Measurements from ENCODE around the gene ZEB2.

ZEB2 gene

DNA sequence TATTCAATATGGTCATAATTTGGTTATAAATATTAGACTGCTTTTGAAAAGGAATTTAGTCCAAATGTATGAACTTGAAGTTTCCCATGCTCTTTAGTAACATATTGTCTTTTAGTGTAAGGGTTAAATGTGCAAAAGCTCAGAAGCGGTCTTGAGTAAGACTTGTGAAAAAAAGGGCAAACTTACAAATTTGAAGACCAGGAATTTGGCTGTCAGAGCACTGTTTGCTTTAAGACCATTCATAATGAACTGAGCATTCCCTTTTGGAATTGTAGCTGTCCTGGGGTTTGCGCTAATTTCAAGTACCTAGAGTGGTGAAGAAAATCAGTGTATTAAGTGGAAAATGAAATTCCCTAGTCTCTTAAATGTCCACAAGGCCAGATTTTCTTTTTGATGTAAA, 6.9 kb upstream of the ZEB2 start:
- DNase-seq, result no peak

DNA sequence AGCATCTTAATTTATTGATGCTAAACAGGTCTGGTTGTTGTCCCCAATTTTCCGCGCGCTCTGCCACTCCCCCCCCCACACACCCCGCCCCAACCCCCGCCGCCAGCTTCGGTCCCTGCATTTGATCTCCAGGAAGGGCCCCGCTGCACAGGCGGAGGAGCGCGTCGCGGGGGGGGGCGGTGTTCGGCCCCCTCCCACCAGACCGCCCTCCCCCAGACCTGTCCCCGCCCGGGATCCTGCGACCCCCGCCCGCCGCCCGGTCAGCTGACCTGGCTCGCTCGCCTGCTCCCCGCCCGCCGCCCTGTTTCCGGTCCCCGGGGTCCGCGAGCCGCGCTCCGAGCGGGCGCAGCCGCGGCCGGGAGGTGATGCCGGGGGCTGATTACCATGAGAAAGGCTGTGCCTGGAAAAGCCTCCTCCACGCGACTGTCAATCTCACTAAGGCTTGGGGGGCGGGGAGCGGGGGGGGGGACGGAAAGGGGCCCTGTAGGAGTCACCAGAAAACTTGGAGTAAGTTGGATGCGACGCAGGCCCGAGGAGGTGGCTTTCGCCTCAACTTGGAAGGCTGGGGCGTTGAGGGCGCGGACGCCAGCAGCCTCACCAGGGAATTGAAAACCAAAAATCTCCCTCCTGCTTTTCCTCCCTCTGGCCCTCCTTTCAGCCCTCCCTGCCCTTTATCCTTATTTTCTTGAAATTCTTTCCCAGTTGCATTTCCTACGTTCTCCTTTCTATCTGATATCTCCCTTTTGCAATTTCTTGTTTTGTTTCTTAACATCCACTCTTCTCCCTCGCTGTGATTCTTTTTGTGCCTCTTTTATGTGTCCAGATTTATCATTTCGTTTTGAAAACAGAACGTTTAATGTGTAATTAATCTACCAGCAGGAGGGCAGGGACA, 4.4 kb upstream of the ZEB2 start:
- DNase-seq, result no peak

- no peak for DNase-seq
Measured at GRCh38 chr2:144523596-144524117, 3.7 kb upstream of the ZEB2 start.

DNA sequence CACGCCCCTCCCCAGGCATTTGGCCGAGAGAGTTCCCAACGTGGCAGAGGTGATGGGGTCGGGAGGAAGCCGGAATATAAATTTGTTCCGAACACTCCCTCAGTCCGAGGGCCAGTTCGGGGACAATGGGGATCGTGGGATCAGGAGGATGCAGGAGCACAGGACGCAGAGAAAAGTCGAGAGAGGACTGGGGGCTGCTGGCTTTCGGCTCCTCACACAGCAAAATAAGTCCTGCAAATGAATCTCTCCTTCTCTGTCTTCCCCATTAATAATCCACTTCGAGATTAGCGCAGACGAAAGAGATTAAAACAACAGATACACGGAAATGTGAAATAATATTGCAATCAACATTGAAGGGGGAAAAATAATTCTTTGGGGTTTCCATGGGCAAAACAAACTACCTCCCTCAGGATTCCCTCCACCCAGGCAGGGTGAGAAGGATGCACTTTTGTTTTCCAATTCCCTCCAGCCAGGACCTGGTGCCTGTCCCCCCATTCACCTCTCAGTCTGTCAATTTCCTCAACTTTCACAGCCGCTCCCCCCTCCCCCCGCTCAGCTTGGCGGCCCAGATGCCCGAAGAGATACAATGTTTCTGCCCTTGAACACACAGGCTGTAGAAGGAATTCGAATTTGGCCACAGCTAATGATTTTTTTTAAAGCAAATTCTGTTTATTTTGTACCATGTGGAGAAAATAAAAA, 3.1 kb upstream of the ZEB2 start:
- no peak for DNase-seq

- DNase-seq, result no peak
Measured at GRCh38 chr2:144522176-144522896, 2.4 kb upstream of the ZEB2 start.

DNA sequence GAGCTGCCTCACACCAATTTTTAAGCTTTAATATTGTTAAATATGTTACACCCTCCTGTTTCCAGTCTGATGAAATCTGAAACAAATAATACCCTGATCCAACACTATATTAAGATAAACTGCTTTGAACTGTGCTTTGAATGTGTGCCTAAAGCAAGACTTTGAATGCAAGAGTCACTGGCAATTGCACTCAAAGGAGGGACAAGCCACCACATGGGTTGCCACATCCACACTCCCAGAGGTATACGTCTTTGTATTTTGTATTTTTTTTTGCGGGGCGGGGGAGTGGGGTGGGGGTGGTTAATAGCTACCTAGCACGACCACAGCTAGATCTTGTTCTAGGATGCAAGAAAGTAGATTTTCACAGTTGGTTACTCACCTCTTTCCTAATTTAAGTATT, 1.8 kb upstream of the ZEB2 start:
- no peak for DNase-seq

DNA sequence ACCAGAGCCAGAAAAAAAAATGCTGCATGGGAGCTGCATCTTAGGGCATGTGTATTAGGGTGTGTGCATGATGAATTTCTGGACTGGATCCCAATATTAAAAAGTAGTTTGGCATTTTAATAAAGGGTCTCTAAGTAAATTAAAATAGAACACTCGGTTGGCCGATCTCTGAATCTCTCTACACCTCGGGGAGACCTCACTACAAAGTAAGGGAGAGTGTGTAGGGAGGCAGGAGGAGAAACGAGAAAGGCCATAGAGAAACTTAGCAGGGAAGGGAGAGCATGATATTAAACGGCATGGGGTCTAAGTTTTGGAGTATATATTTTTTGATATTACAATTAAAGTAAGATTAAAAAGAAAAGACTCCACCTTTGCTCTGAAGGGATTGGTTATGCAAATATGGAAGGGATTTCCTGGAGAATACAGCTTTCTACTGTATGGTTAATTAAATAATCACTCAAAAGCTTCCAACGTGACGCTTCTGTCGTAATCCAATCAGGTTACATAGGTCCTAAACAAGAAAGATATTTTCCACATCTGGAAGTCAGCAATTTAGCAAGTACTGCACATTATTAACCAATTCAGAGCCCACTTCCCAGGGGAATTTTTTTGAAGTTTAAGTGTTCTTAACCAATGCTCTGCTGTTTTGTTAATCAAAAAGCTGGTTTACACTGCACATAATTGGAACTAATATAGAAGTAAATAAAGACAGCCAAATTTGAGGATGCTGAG, 1.0 kb upstream of the ZEB2 start:
- DNase-seq, result no peak

DNA sequence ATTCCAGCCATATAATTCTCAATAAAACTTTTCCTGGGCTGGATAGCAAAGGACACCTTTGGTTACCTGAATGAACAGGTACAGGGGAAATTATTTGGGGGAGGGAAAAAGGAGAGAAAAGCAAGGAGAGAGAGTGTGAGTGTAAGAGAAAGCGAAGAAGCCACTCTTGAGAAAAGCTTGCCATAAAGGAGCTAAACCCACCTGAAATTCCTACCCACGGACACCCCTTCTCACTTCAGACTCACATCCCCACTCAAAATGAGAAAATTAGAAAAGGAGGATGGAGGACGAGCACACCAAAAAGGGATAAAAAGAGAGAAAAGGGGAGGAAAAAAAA, 354 bp downstream of the ZEB2 start:
- DNase-seq, result no peak

GRCh38 chr2:144518748-144519596, 947 bp downstream of the ZEB2 start:
- no peak for DNase-seq

DNA sequence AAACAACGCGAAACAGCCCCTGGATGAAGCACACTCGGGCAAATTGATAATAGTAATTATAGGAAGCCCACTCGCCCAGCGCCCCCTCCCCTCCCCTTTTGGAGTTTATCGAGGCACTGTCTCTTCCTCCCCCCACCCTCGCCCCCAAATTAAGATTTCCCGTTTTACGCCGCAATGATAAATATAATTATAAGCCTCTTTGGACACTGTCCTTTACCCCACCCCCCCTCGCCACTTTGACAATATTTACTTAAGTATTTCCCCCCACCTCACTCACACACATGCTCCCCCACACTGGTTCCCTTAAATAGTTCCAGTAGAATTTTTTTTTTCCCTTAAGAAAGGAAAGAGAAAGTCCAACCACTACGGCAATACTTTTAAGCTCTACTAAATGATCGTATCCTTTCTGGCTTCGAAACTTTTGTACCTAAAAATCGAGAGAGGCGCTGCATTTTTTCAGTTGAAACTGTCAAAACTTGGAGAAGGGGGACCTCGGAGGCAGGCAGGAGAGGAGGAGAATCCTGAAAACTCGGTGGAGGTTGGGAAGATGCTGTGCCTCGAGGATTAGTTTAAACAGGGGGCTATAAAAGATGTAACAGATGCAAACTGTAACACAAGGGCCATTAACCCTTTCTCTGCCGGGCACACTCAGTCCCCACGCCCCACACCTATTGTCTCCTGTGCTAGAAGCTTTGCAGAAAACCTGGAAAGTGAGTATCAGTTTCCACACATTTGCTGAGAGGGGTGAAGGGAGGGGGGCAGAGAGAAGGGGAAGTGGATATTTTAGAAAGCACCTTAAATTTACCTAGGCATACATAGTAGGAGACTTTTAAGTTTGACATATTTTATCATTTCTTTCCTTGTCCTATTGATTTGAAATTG, 1.8 kb downstream of the ZEB2 start:
- DNase-seq, result no peak

GRCh38 chr2:144516981-144517865, 2.7 kb downstream of the ZEB2 start:
- peak; percentile 36 for DNase-seq

DNA sequence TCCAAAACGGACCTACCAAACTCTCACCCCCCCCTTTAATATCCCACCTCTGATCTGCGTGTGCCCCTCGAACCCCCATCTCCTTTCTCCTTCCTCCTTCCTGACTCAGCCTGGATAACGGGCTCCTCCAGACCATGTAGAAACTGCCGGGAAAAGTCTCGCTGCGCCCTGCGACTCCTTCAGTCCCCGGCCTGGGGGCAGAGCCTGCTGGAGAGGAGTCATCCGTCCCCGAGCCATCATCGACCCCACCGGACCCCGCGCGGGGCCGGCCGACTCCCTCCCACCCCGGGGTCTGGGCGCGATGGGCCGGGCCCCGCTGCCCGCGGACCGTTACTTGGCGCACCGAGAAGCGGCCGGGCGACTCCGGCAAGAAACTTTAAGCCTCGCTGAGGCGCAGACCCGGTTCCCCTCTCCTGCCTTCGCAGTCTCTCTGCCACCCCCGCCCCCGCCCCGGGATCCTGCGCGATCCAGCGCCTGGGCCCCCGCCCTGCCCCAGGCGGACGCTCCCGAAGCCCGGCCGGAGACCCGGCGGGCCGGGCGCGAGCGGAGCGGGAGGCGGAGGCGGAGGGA, 3.4 kb downstream of the ZEB2 start:
- no peak for DNase-seq

GRCh38 chr2:144515696-144516410, 4.1 kb downstream of the ZEB2 start:
- DNase-seq, result no peak

DNA sequence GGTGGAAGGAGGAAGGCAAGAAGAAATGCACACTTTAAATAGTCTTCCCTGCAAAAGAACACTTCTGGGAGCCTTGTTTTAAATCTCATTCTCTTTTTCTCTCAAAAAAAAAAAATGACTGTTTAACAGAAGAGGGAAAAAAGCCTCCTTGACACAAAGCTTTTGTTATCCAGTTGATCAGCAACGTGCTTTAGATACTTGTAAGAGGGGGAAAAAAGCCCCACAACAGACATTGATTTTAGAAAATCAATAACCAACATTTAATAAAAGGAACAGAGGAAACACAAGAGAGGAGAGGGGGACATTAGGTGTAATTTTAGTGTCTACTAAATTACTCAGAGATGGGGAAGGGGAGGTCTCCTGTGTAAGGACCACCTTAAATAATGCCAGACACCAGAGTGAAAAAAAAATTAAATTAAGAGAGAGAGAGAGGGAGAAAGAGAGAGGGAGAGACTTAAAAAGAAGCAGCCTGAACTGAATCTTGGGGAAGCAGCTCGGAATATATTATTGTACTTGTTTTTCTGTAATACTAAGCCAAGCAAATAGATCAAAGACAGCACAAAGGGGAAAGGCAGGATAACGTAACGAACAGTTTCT, 4.7 kb downstream of the ZEB2 start:
- no peak for DNase-seq

DNA sequence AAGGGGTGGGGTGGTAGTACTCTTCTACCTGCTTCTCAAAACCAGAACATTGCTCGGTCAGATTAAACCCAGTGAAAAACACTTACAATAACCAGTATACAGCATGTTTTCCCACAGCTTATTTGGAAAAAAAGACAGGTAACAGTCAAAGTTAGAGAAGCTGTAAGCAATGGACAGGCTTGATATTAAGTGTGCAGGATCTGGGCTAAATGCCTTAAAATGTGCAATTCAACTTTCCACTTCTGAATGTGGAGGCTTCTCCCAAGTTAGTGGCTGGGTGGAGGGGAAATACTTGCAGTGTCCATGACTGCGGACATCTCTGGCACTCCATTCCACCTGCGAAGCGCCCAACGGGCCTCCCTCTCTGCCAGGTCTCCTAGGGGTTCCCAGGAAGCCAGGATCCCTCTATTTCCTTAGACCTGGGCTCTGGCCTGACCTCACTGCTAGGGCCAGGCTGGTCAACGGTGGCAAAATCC, 5.3 kb downstream of the ZEB2 start:
- DNase-seq, result no peak

DNA sequence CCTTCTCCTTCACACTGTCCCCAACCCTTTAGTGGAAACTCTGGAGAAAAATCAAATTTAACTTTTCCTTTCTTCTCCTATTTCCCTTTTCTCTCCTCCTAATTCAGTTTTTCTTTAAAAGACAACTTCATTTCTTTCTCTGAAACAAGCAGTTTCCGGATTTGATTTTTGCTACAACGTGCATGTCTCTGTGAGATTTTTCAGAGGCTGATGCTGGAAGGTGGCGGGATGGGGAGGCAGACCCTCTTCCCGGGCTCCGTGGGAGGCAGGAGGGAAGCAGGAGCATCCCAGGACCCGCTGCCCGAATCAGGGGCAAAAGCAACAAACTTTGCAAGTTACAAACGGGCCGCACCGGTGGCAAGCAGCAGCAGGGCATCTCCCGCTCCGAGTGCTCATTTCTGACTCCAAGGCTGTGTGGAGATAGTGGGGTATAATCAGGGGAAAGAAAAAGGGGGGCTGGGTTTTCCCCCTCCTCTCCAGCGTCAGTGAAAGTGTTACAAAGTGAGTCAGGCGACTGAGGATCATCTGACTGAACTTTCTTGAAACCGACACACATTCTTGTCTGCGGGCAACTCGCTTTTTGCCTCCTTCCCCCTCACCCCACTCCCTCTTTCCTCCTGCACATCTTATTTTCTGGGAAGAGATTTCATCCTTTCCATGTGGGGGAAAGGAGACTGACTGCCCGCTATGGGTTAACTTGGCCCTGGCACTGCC, 6.4 kb downstream of the ZEB2 start:
- no peak for DNase-seq

DNA sequence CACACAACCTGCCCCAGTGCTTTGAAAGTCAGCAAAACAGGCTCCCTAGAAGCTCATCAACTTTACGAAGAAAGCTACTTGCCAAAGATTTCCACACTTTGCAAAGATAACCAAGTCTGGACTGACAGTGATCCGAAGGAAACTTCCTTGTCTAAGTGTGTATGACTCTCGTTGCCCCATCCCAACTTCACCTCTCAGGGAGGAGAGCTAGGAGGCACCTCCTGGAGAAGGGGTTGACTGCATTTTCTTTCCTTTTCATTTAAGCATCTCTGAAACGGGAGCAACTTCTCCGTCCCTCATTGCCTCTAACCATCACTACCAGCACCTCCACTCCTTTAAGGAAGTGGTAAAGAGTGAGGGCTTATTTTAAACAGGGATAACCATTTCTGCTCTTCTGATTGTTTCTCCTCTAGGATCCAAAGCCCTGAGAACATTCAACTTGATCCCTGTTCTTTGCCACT, 7.0 kb downstream of the ZEB2 start:
- DNase-seq, result no peak

Measured in COR-L47 (cell line).